GM23338 (cell line): ENCODE measurements around the gene CCDC91. TPM values are rescaled to one million over a fixed set of nuclear protein-coding genes. Genes with fewer than 3 reads are reported as not detected.

Experiments
- ATAC-seq: fragments of 200-7000 bp; cut with Tn5 transposase; 3 replicates; pipeline ENCODE4 v1.9.1; 2020
- DNase-seq: peaks from one replicate; pipeline ENCODE4 v3.0.0-alpha.2; 2015; ENCODE audit warnings: low spot score
- H2AFZ ChIP-seq: fragments of 200-600 bp; sonication (generic); 2 replicates; pipeline ENCODE4 v1.8.0; 2016; ENCODE audit warnings: antibody characterized with exemption, mild to moderate bottlenecking, moderate library complexity
- H3F3A ChIP-seq: fragments of 200-600 bp; sonication (generic); replicated peaks from 2 replicates; pipeline ENCODE4 v1.8.0; 2017; ENCODE audit warnings: antibody characterized with exemption, mixed run types, low read depth
- H3K27ac ChIP-seq: fragments of 200-600 bp; sonication (generic); 2 replicates; pipeline ENCODE4 v1.6.1; 2016; ENCODE audit warnings: low read depth
- H3K27me3 ChIP-seq: fragments of 200-600 bp; sonication (generic); 2 replicates; pipeline ENCODE4 v1.8.0; 2016; ENCODE audit warnings: mild to moderate bottlenecking, mixed run types, moderate library complexity; ENCODE audit not compliant: insufficient read depth
- H3K36me3 ChIP-seq: fragments of 200-600 bp; sonication (generic); 2 replicates; pipeline ENCODE4 v1.8.0; 2016; ENCODE audit warnings: mild to moderate bottlenecking; ENCODE audit not compliant: insufficient read depth
- H3K4me1 ChIP-seq: fragments of 200-600 bp; sonication (generic); 2 replicates; pipeline ENCODE4 v1.8.0; 2016; ENCODE audit warnings: mild to moderate bottlenecking, moderate library complexity; ENCODE audit not compliant: insufficient read depth
- H3K4me2 ChIP-seq: fragments of 200-600 bp; sonication (generic); 2 replicates; pipeline ENCODE4 v1.7.1; 2017; ENCODE audit warnings: mixed run types
- H3K4me3 ChIP-seq: fragments of 200-600 bp; sonication (generic); 2 replicates; pipeline ENCODE4 v1.6.1; 2016; ENCODE audit warnings: mixed run types
- H3K79me2 ChIP-seq: fragments of 200-600 bp; sonication (generic); replicated peaks from 2 replicates; pipeline ENCODE4 v1.8.0; 2017; ENCODE audit warnings: mild to moderate bottlenecking; ENCODE audit not compliant: insufficient read depth
- H3K9me2 ChIP-seq: fragments of 200-600 bp; sonication (generic); 2 replicates; pipeline ENCODE4 v1.8.0; 2017; ENCODE audit not compliant: insufficient read depth
- H4K20me1 ChIP-seq: fragments of 200-600 bp; sonication (generic); replicated peaks from 2 replicates; pipeline ENCODE4 v1.8.0; 2017; ENCODE audit warnings: mild to moderate bottlenecking; ENCODE audit not compliant: insufficient read depth
- H3K27ac Mint-ChIP-seq: 2 replicates; pipeline ENCODE4 v1.8.0; 2020; ENCODE audit warnings: inconsistent platforms, mild to moderate bottlenecking, moderate library complexity, mixed read lengths
- H3K27me3 Mint-ChIP-seq: 3 replicates; pipeline ENCODE4 v1.8.0; 2022; ENCODE audit warnings: low read depth, mild to moderate bottlenecking, moderate library complexity, mixed read lengths, inconsistent platforms; ENCODE audit not compliant: insufficient read depth, poor library complexity
- H3K36me3 Mint-ChIP-seq: 3 replicates; pipeline ENCODE4 v1.8.0; 2021; ENCODE audit warnings: low read depth, mild to moderate bottlenecking, inconsistent platforms, moderate library complexity, mixed read lengths
- H3K4me1 Mint-ChIP-seq: 3 replicates; pipeline ENCODE4 v1.8.0; 2020; ENCODE audit warnings: mild to moderate bottlenecking, inconsistent platforms, mixed read lengths
- H3K4me3 Mint-ChIP-seq: 3 replicates; pipeline ENCODE4 v1.8.0; 2021; ENCODE audit warnings: moderate library complexity, mild to moderate bottlenecking, inconsistent platforms, mixed read lengths
- H3K9me3 Mint-ChIP-seq: 3 replicates; pipeline ENCODE4 v1.8.0; 2020; ENCODE audit warnings: moderate library complexity, mild to moderate bottlenecking, inconsistent platforms, mixed read lengths
- EZH2phosphoT487 ChIP-seq: fragments of 200-600 bp; sonication (generic); IDR thresholded peaks from one replicate; pipeline ENCODE4 v1.8.1; 2018; ENCODE audit warnings: antibody characterized with exemption; ENCODE audit not compliant: unreplicated experiment
- ZNF114 ChIP-seq: fragments of 250-450 bp; sonication (Bioruptor Pico); IDR thresholded peaks from 2 replicates; pipeline ENCODE4 v1.5.0; 2020; ENCODE audit warnings: mild to moderate bottlenecking, moderate library complexity
- polyA plus RNA-seq: library from polyadenylated mRNA; unstranded; fragments of >200 nt; fragmentation: Nextera tagmentation; extraction: Ambion mirVana; gene quantifications from 2 replicates; pipeline ENCODE4 v1.2.1, GENCODE V29; 2016
- total RNA-seq: library from RNA; depleted of rRNA; stranded (reverse); fragments of >200 nt; shearing (Covaris generic); gene quantifications from 2 replicates; pipeline ENCODE4 v1.2.3, GENCODE V29; 2014
- TF ChIP-seq, protein P1 (sequence below): fragments of 250-450 bp; sonication (Bioruptor Pico); IDR thresholded peaks from 2 replicates; pipeline ENCODE4 v1.5.0; 2020; ENCODE audit warnings: mild to moderate bottlenecking, moderate library complexity
- TF ChIP-seq, protein P2 (sequence below): IDR thresholded peaks from one replicate; pipeline ENCODE4 v1.6.1; 2018; ENCODE audit warnings: antibody characterized with exemption; ENCODE audit not compliant: unreplicated experiment

CCDC91 gene
- total and polyA plus RNA-seq, 2 experiments from 2014 or later, result 24.7 to 48.7 TPM

DNA sequence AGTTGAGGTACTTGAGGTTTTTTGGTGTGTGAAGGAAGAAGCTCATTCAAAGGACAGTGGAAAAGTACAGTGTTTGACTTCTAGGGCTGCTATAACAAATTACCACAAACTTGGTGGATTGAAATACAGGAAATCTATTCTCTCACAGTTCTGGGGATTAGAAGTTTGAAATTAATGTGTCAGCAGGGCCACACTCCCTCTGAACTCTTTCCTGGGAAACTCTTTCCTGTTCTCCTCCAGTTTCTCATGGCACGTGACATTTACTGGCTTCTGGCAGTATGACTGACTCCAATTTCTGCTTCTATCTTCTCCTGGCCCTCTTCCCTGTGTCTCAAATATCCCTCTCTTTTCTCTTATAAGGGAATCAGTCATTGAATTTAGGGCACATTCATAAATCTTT lies 160.2 kb downstream of the CCDC91 start (continued):
- TF ChIP-seq, protein P1, sequence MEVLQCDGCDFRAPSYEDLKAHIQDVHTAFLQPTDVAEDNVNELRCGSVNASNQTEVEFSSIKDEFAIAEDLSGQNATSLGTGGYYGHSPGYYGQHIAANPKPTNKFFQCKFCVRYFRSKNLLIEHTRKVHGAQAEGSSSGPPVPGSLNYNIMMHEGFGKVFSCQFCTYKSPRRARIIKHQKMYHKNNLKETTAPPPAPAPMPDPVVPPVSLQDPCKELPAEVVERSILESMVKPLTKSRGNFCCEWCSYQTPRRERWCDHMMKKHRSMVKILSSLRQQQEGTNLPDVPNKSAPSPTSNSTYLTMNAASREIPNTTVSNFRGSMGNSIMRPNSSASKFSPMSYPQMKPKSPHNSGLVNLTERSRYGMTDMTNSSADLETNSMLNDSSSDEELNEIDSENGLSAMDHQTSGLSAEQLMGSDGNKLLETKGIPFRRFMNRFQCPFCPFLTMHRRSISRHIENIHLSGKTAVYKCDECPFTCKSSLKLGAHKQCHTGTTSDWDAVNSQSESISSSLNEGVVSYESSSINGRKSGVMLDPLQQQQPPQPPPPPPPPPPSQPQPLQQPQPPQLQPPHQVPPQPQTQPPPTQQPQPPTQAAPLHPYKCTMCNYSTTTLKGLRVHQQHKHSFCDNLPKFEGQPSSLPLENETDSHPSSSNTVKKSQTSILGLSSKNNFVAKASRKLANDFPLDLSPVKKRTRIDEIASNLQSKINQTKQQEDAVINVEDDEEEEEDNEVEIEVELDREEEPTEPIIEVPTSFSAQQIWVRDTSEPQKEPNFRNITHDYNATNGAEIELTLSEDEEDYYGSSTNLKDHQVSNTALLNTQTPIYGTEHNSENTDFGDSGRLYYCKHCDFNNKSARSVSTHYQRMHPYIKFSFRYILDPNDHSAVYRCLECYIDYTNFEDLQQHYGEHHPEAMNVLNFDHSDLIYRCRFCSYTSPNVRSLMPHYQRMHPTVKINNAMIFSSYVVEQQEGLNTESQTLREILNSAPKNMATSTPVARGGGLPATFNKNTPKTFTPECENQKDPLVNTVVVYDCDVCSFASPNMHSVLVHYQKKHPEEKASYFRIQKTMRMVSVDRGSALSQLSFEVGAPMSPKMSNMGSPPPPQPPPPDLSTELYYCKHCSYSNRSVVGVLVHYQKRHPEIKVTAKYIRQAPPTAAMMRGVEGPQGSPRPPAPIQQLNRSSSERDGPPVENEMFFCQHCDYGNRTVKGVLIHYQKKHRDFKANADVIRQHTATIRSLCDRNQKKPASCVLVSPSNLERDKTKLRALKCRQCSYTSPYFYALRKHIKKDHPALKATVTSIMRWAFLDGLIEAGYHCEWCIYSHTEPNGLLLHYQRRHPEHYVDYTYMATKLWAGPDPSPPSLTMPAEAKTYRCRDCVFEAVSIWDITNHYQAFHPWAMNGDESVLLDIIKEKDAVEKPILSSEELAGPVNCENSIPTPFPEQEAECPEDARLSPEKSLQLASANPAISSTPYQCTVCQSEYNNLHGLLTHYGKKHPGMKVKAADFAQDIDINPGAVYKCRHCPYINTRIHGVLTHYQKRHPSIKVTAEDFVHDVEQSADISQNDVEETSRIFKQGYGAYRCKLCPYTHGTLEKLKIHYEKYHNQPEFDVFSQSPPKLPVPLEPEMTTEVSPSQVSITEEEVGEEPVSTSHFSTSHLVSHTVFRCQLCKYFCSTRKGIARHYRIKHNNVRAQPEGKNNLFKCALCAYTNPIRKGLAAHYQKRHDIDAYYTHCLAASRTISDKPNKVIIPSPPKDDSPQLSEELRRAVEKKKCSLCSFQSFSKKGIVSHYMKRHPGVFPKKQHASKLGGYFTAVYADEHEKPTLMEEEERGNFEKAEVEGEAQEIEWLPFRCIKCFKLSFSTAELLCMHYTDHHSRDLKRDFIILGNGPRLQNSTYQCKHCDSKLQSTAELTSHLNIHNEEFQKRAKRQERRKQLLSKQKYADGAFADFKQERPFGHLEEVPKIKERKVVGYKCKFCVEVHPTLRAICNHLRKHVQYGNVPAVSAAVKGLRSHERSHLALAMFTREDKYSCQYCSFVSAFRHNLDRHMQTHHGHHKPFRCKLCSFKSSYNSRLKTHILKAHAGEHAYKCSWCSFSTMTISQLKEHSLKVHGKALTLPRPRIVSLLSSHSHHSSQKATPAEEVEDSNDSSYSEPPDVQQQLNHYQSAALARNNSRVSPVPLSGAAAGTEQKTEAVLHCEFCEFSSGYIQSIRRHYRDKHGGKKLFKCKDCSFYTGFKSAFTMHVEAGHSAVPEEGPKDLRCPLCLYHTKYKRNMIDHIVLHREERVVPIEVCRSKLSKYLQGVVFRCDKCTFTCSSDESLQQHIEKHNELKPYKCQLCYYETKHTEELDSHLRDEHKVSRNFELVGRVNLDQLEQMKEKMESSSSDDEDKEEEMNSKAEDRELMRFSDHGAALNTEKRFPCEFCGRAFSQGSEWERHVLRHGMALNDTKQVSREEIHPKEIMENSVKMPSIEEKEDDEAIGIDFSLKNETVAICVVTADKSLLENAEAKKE (CRISPR knock-in tag), result no peak
- TF ChIP-seq ZNF114 (CRISPR knock-in tag), result no peak
- TF ChIP-seq EZH2phosphoT487, result no peak

DNA sequence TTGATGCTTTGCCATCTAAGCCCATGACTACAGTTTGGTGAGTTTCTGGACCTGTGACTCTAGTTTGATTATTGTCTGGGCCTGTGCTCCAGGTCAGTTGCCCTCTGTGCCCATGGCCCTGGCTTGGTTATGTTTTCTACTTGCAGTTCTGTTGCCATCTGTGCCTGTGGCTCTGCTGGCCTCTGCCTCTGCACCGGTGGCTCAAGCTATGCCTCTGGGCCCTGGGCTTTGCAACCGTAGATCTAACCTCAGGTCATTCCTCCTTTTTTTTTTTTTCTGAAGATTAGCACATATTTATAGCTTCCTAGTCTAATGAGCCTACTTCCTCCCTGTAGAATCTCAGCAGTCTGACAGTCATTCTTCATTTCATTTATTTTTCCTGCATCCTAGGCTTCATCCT lies 161.2 kb downstream of the CCDC91 start:
- DNase-seq (no peak), ATAC-seq (no peak)
- Mint-ChIP-seq H3K36me3 (peaks cover 24% of the 10 kb centered on the region), H3K4me3 (no peak overlapping the region), H3K27me3 (peaks cover 2% of the 10 kb centered on the region), H3K9me3 (peaks cover 9% of the 10 kb centered on the region; the same call in 2 of the 3 replicates), H3K27ac (no peak overlapping the region), H3K4me1 (no peaks in the 10 kb centered on the region; the same call in 2 of the 3 replicates)
- Histone ChIP-seq H3K79me2 (0 out of 2 replicates have a peak, but pooled peaks cover 5% of the 10 kb centered on the region), H3K4me1 (no peaks in the 10 kb centered on the region), H3K27ac (no peak overlapping the region), H3K9me2 (0 out of 2 replicates have a peak, but pooled peaks cover 5% of the 10 kb centered on the region), H3K4me3 (no peak overlapping the region), H4K20me1 (no peaks in the 10 kb centered on the region), H3F3A (no peaks in the 10 kb centered on the region), H3K36me3 (no peaks in the 10 kb centered on the region), H2AFZ (no peak overlapping the region), H3K4me2 (no peak overlapping the region), H3K27me3 (no peaks in the 10 kb centered on the region)
- no peak for TF ChIP-seq ZNF114 (CRISPR knock-in tag)
- TF ChIP-seq, protein P1 (CRISPR knock-in tag), result no peak
- TF ChIP-seq, protein P2, sequence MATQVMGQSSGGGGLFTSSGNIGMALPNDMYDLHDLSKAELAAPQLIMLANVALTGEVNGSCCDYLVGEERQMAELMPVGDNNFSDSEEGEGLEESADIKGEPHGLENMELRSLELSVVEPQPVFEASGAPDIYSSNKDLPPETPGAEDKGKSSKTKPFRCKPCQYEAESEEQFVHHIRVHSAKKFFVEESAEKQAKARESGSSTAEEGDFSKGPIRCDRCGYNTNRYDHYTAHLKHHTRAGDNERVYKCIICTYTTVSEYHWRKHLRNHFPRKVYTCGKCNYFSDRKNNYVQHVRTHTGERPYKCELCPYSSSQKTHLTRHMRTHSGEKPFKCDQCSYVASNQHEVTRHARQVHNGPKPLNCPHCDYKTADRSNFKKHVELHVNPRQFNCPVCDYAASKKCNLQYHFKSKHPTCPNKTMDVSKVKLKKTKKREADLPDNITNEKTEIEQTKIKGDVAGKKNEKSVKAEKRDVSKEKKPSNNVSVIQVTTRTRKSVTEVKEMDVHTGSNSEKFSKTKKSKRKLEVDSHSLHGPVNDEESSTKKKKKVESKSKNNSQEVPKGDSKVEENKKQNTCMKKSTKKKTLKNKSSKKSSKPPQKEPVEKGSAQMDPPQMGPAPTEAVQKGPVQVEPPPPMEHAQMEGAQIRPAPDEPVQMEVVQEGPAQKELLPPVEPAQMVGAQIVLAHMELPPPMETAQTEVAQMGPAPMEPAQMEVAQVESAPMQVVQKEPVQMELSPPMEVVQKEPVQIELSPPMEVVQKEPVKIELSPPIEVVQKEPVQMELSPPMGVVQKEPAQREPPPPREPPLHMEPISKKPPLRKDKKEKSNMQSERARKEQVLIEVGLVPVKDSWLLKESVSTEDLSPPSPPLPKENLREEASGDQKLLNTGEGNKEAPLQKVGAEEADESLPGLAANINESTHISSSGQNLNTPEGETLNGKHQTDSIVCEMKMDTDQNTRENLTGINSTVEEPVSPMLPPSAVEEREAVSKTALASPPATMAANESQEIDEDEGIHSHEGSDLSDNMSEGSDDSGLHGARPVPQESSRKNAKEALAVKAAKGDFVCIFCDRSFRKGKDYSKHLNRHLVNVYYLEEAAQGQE, result no peak
